ENCODE data around the gene PVALB.

DNA sequence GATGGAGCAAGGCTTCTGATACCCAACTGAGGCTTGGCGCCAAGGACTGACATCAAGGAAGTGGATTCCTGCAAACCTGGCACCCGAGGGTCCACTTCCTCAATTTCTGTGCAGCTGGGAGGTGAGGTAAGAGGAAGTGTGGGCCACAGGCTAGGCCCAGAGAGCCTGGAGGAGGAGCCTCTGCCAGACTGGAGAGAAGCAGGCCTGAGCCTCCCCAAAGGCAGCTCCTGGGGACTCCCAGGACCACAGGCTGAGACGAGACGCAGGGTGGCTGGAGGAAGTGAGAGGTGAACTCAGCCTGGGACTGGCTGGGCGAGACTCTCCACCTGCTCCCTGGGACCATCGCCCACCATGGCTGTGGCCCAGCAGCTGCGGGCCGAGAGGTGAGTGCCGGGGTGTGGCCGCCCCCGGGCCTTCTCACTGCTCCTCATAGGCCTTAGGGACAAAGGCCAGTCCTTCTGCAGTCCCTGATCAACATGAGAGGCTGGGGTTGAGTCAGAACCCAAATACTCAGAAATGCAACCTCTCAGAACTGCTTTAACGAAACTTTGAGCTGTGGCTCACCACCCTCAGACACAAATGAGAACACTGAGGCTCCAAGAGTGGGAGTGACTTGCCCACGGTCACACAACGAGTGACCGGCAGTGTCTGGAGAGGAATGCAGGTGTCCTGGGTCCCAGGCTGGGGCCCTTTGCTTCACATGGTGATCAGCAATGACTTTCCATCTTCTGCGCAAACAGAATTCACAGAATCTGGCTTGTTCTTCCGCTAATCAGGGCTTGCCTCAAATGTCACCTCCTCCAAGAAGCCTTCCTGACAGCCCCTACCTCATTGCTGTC is 44.2 kb upstream of the PVALB start, which contains the start of gene NCF4:
- TF ChIP-seq POLR2A (IDR thresholded peaks at IDR 0.05) = no peak
- TF ChIP-seq, protein P1, sequence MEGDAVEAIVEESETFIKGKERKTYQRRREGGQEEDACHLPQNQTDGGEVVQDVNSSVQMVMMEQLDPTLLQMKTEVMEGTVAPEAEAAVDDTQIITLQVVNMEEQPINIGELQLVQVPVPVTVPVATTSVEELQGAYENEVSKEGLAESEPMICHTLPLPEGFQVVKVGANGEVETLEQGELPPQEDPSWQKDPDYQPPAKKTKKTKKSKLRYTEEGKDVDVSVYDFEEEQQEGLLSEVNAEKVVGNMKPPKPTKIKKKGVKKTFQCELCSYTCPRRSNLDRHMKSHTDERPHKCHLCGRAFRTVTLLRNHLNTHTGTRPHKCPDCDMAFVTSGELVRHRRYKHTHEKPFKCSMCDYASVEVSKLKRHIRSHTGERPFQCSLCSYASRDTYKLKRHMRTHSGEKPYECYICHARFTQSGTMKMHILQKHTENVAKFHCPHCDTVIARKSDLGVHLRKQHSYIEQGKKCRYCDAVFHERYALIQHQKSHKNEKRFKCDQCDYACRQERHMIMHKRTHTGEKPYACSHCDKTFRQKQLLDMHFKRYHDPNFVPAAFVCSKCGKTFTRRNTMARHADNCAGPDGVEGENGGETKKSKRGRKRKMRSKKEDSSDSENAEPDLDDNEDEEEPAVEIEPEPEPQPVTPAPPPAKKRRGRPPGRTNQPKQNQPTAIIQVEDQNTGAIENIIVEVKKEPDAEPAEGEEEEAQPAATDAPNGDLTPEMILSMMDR (IDR thresholded peaks at IDR 0.05) = no peak

Measured in testis (tissue), 2 donors.